ENCODE measurements around the gene IL24. TPM values are rescaled to one million over a fixed set of nuclear protein-coding genes. Genes with fewer than 3 reads are reported as not detected.
"Not testable (repeated sequence)": the region's sequence is repeated elsewhere in the genome, so short reads cannot be mapped to it uniquely, and the experiment has no call there.

IL24 gene
- total RNA-seq, 4 donors from 2014 or later: not detected

GRCh38 chr1:206923009-206923960, 26.0 kb downstream of the IL24 start:
- Histone ChIP-seq H3K27ac (peak overlapping the region; percentile 35 to 73 (median 60)), H3K4me1 (peaks cover 0 to 9% (median 6%) of the 10 kb centered on the region in 3 donors), H3K27me3 (no peaks in the 10 kb centered on the region), H3K36me3 (no peaks in the 10 kb centered on the region), H3K9me3 (no peaks in the 10 kb centered on the region), H3K4me3 (no peak overlapping the region)
- TF ChIP-seq, protein P1, sequence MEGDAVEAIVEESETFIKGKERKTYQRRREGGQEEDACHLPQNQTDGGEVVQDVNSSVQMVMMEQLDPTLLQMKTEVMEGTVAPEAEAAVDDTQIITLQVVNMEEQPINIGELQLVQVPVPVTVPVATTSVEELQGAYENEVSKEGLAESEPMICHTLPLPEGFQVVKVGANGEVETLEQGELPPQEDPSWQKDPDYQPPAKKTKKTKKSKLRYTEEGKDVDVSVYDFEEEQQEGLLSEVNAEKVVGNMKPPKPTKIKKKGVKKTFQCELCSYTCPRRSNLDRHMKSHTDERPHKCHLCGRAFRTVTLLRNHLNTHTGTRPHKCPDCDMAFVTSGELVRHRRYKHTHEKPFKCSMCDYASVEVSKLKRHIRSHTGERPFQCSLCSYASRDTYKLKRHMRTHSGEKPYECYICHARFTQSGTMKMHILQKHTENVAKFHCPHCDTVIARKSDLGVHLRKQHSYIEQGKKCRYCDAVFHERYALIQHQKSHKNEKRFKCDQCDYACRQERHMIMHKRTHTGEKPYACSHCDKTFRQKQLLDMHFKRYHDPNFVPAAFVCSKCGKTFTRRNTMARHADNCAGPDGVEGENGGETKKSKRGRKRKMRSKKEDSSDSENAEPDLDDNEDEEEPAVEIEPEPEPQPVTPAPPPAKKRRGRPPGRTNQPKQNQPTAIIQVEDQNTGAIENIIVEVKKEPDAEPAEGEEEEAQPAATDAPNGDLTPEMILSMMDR (IDR thresholded peaks at IDR 0.05): no peak
- peak in 1 of 4 donors; percentile 71 for TF ChIP-seq POLR2A (IDR thresholded peaks at IDR 0.05)
- intact Hi-C loops (cut with DNase I): loop anchor here (5.0 kb wide), 1 partner anchor 54 kb away; no protein-coding TSS in a partner anchor
- peak; percentile 44 for DNase-seq
- WGBS, 2 donors: 59 to 71% methylated on average over 5 to 10 of the region's 12 CpGs

GRCh38 chr1:206923961-206924557, 26.8 kb downstream of the IL24 start:
- H3K4me1 ChIP-seq, DNase-seq, H3K36me3 ChIP-seq, H3K27me3 ChIP-seq, H3K27ac ChIP-seq, H3K9me3 ChIP-seq, H3K4me3 ChIP-seq: not testable (repeated sequence)
- intact Hi-C loops (cut with DNase I): loop anchor here (5.0 kb wide), 1 partner anchor 53 kb away; no protein-coding TSS in a partner anchor
- WGBS, 2 donors: 85 to 91% methylated on average over 4 of the region's 4 CpGs

DNA sequence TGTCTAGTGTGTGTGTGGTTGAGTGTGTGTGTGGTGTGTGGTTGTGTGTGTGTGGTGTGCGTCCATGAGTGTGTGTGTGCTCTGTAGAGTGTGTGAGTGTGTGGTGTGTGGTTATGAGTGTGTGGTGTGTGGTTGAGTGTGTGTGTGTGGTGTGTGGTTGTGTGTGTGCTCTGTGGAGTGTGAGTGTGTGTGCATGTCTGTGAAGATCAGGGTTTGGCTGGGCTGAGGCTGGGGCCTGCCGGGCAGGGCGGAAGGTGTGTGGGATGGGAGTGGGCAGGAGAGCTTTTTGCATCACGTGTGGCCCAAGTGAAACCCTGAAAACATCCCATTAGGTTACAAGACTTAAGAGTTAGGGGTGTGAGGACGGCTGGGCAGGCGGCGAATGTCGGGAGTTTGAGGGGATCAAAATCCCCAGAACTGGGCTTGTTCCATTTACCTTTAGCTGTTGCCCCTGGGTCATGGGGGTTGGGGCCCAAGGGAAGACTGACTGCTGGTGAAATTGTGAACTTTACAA, 27.4 kb downstream of the IL24 start:
- intact Hi-C loops (cut with DNase I): loop anchor here (5.0 kb wide), 1 partner anchor 53 kb away; no protein-coding TSS in a partner anchor
- peak overlapping the region in 2 of 4 donors; percentile 9 to 55 for H3K27ac ChIP-seq
- no peaks in the 10 kb centered on the region for H3K27me3 ChIP-seq
- H3K4me1 ChIP-seq: peaks cover 0 to 9% (median 6%) of the 10 kb centered on the region in 3 donors
- TF ChIP-seq, protein P1 (IDR thresholded peaks at IDR 0.05): no peak
- TF ChIP-seq POLR2A (IDR thresholded peaks at IDR 0.05): no peak
- no peaks in the 10 kb centered on the region for H3K9me3 ChIP-seq
- no peak for DNase-seq
- no peak overlapping the region for H3K4me3 ChIP-seq
- WGBS, 2 donors: 69 to 81% methylated on average over 8 of the region's 8 CpGs
- no peaks in the 10 kb centered on the region for H3K36me3 ChIP-seq

DNA sequence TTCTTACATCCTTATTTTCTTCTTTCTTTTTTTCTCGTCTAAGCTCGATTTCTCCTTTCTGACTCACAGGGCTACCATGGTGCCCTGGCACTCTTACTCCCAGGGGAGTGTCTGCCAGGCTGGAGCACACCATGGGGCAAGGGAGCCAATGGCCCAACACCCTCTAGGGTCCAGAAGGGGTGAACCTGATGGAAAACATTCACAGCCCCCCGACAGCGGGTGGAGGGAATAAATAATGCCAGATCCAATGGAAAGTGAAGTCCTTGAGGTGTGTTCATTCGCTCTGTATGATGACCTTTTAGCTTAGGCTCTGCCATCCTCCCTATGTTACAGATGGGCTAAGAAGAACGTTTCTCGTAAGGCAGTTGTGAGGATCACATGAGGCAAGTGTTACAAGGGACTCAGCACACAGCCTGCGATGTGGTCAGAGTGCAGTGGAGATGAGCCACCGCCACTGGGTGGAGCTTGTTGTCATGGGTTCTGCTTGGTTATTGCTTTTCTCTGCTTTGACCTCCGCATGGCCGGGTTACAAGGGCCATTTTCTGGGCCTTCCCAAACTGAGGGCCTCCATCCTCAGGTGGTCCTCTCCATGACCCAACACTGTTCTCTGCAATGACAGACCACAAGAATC, 28.0 kb downstream of the IL24 start:
- H3K27ac ChIP-seq: peak overlapping the region in 2 of 4 donors; percentile 9 to 55
- intact Hi-C loops (cut with DNase I): no loop called here
- no peak overlapping the region for H3K4me3 ChIP-seq
- H3K4me1 ChIP-seq: peaks cover 0 to 9% (median 6%) of the 10 kb centered on the region in 3 donors
- no peaks in the 10 kb centered on the region for H3K27me3 ChIP-seq
- H3K9me3 ChIP-seq: no peaks in the 10 kb centered on the region
- DNase-seq: no peak
- WGBS, 2 donors: 67 to 85% methylated on average over 6 to 9 of the region's 11 CpGs
- H3K36me3 ChIP-seq: no peaks in the 10 kb centered on the region
- TF ChIP-seq POLR2A (IDR thresholded peaks at IDR 0.05): peak in 1 of 4 donors; percentile 14
- TF ChIP-seq, protein P1 (IDR thresholded peaks at IDR 0.05): peak in 1 of 6 experiments; percentile 5

DNA sequence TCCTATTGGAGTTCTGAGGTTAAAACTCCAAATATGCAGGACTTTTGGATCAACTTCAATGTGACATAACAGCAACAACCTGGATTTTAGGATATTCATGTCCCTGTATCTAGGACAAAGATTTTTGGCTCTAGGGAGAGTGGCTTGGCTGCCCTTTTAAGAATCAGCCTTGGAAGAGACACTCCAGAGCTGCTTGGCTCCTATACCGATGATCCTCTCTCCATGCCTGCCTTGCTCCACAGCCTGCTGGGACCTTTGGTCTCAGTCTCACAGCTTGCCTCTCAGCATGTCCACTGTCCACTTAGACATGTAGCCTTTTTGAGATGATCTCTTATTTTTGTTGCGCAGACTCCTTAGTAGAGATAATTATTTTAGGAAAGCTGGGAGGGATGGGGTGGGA, 29.0 kb downstream of the IL24 start:
- no peak overlapping the region for H3K27ac ChIP-seq
- no peaks in the 10 kb centered on the region for H3K27me3 ChIP-seq
- H3K4me3 ChIP-seq: no peak overlapping the region
- no peaks in the 10 kb centered on the region for H3K36me3 ChIP-seq
- 81 to 92% methylated on average over 2 of the region's 2 CpGs for WGBS, 2 donors
- intact Hi-C loops (cut with DNase I): no loop called here
- H3K4me1 ChIP-seq: peaks cover 0 to 9% (median 6%) of the 10 kb centered on the region in 3 donors
- no peaks in the 10 kb centered on the region for H3K9me3 ChIP-seq
- no peak for DNase-seq
- TF ChIP-seq, protein P1 (IDR thresholded peaks at IDR 0.05): no peak
- no peak for TF ChIP-seq POLR2A (IDR thresholded peaks at IDR 0.05)
